NK-92 (cell line): ENCODE measurements around the gene GAB2.
"Not testable (repeated sequence)": the region's sequence is repeated elsewhere in the genome, so short reads cannot be mapped to it uniquely, and the experiment has no call there.

Experiments
- DNase-seq: peaks from one replicate; lab custom pipeline; 2025; ENCODE audit not compliant: unreplicated experiment; lab: John Stamatoyannopoulos, UW

GAB2 gene

GRCh38 chr11:78318321-78319114, 99.1 kb downstream of the GAB2 start:
- no peak for DNase-seq

GRCh38 chr11:78315724-78316123, 101.9 kb downstream of the GAB2 start:
- no peak for DNase-seq

DNA sequence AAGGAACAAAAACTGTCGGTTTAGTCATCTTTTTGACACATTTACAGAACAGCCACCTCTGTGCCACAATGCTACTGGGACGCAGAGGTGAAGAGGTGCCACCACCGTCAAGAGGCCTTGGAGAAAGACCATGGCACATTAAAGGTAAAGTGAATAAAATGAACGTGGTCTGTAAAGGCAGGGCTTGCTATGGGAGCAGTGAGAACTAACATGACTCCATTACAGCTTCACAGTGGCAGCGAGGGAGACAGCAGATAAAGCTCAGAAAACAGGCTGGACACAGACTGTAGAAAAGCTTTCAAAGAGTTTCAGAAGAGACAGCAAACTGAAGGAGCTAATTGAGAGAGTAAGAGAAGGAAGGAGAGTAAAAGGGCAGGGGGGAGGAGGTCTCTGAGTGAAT, 102.9 kb downstream of the GAB2 start:
- DNase-seq, result no peak

DNA sequence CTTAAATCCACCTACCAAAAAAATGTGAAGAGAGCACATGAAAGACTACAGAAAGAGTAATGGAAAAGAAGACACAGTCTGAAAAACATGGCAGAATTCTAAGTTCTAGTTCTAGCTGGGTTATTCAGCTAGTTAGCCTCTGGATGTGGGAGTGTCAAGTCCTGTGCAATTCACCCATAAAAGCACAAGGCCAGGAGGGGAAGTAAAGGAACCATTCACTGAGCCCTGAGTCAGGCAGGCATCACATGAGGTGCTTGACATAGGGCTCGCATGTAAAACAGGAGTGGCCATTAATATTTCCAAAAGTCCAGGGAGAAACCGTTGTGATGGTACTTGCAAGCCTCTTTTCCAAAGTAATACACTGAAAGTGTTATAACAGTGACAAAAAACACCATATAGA, 103.7 kb downstream of the GAB2 start:
- DNase-seq, result no peak

DNA sequence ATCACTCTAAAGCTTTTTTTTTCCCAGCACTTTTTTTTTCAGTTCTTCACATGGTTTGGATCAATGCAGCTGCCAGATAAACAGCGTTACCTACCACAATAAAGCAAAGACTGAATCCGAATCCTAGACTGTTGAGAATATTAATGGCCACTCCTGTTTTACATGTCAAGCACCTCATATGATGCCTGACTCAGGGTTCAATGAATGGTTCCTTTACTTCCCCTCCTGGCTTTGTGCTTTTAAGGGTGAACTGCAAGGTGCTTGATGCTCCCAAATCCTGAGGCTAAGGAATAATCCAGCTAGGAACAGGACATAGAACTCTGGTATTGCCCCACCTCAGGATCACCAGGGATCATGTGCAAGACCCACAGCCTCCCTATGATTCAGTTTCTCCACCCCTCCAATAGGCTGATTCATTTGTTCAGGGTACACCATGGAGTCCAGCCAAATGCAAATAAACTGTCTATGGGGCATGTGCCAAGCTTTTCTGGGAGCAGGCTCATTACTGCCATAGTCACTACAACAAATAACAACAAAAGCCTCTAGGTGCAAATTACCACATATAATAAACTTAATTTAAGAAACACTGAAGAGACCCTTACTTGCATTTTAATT, 104.3 kb downstream of the GAB2 start:
- no peak for DNase-seq

GRCh38 chr11:78312712-78313111, 104.9 kb downstream of the GAB2 start:
- no peak for DNase-seq

DNA sequence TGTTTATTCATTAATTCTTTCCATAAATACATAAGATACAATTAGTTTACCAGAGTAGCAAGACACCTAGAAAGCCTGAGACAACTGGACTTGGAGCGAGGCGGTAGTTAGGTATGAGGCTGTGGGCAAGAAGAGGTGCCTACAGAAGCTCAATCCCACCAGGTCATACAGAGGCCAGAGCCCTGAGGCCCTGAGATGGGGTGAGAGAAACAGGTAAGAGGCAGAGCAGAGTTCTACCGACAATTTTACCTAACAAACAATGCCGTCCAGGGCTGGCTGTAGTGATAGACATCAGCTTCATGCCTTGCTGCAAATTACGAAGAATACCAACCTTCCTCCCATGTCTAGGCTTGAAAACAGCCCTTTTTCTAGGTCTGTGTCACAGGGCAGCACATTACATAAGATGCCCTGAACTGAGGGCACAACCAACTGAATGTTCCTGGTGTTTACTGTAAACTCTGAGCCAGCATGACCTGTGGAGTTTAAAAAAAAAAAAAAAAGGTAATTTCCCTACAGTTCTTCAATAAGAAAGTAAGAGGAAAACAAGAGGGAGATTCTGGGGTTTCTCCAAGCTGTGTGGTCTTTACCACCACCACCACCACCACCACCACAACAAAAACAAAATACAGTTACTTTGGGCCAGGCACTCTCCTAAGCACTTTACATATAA, 105.8 kb downstream of the GAB2 start:
- DNase-seq, result no peak

GRCh38 chr11:78310500-78310909, 107.1 kb downstream of the GAB2 start:
- no peak for DNase-seq

DNA sequence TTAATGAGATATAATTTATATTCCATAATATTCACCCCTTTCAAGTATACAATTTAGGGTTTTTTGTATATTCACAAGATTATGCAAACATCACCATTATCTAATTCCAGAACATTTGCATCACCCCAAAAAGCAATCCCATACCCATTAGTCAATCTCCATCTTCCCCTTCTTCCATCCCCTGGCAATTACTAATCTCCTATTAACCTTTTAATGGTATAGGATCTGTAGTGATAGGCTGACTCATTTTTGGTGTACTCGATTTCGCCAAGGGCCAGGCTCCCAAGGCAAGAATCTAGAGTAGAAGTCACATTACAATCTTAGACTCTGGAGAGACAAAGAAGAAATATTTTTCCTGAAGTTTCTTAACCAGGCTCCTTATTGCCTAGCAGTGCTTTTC, 113.4 kb downstream of the GAB2 start:
- DNase-seq, result no peak

DNA sequence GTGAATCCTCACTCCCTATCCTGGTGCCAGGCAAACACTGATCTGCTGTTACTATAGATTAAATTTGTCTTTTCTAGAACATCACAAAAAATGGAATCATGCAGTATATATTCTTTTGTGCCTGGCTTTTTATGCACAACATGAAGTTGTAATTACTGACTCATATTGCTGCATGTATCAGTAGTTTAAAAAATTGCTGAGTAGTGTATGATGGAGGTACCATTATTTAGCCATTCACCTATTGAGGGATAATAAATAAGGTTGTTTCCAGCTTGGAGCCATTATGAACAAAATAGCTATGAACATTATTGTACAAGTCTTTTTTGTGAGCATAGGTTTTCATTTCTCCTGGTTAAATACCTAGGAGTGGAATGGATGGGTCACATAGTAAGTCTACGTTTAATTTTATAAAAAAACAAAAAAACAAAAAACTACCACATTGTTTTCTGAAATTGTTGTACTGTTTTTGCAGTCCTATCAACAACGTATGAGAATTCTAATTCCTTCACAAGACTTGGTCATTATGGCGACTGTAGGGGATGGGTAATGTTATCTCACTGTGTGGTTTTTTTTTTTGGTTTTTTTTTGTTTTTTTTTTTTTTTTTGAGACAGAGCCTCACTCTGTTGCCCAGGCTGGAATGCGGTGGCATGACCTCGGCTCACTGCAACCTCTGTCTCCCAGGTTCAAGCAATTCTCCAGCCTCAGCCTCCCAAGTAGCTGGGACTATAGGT, 117.3 kb downstream of the GAB2 start:
- no peak for DNase-seq

GRCh38 chr11:78299000-78299710, 118.5 kb downstream of the GAB2 start:
- DNase-seq, result no peak

GRCh38 chr11:78298291-78298771, 119.3 kb downstream of the GAB2 start:
- DNase-seq, result no peak

DNA sequence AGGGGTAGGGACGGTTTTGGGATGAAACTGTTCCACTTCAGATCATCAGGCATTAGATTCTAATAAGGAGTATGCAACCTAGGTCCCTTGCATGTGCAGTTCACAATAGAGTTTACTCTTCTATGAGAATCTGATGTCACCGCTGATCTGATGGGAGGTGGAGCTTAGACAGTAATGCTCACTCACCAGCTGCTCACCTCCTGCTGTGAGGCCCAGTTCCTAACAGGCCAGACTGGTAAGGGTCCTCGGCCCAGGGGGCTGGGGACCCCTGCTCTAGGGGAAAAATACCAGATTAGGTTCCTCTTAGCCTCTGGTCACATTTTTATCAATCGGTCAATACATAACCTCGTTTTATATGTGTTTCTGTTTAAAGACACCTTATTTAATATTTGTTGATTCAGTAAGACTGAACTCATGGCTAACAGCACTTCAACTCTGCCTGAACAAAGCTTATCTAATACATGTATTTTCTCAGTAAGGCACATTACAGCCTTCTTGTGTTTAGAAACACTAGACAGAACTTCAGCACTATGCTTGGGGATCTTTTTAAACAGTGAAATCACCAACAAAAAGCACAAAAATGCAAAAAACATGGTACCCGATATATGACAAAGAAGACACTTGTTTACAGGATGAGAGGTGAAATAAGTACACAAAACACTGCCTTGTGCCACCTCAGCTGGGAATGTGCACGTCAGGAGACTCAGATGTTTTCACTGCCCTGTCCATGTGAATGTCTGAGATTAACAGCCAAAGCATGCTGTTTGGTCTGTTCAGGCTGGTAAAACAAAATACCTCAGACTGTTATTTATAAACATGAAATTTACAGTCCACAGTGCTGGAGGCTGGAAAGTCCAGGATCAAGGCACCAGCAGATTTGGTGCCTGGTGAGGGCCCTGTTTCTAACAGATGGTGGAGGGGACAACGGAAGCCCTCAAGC, 121.4 kb downstream of the GAB2 start:
- no peak for DNase-seq

- DNase-seq, result no peak
Measured at GRCh38 chr11:78295347-78295746, 122.3 kb downstream of the GAB2 start.

GRCh38 chr11:78294100-78294499, 123.5 kb downstream of the GAB2 start:
- DNase-seq, result not testable (repeated sequence)

GRCh38 chr11:78293536-78293935, 124.1 kb downstream of the GAB2 start:
- no peak for DNase-seq

DNA sequence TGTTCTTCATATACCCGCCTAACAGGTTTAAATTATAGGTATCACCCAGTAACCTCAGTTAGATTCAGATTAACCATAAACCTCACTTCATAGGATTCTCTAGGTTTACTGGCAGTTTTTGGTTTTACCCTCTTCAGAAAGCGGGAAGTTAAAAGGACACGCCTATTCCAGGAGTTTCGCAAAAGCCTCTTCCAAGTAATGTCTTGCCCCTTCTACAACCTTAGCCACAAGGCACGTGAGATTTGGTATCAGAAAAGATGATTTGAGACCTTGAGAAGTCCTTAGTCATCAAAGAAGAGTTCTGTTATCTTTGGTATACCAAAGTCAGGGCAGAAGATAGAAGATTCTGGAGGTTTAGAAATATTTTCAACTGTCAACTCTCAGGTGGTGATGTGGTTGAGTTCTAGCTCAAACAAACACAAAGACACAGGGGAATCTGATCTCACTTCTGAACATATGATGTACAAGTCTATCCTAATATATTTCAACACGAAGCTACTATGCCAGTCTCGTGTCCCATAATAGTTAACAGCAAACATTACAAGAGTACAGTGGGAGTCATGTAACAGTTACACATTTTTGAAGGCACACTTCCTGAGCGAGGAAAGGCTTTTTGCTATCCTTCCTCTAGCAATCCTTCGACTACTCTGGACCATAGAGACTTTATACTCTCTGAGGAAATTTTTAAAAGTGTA, 125.4 kb downstream of the GAB2 start:
- no peak for DNase-seq

DNA sequence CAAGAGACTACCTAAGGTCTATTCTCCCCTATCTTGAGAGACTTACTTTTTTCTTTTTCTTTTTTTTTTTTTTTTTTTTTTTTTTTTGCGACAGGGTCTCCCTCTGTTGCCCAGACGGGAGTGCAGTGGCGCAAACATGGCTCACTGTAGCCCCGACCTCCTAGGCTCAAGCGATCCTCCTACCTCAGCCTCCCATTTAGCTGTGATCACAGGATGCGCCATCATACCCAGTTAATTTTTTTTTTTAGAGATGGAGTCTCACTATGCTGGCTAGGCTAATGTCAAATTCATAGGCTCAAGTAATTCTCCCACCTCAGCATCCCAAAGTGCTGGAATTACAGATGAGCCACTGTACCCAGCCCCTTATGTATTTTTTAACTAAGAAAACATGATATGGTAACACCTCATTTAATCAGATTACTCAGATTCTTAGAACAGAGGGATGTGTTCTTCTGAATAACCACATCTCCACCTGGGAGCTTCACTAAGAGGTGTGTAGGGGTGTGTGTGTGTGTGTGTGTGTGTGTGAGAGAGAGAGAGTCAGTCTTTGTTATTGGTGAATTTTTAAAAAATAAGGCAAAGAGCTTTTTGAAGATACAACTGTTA, 126.0 kb downstream of the GAB2 start:
- DNase-seq, result no peak
